ENCODE measurements around the gene PPP2R2C.

Gene PPP2R2C

DNA sequence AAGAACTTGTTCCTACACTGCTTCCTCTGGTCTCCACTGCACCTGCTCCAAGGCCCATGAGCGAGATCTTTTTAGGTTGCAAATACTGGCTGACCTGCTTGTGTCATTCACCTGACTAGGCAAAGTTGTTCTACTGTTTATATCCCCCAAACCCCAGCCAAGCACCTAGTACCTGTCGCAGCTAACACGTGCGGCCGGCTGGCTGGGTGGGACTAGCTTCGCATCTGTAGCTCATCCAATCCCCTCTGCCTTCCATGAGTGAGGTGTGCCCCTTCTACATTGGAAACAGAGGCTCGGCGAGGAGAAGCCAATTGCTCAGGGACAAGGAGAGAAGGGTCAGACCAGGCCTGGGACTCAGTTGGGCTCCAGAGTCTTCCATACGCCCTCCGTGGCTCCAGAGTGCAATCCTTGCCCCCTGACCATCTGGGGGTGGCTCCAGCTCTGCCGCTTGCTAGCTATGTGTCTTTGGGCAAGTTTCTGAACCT is 116.3 kb downstream of the PPP2R2C start:
- intact Hi-C loops (cut with micrococcal nuclease), result no loop called here
- H3K4me3 Mint-ChIP-seq, result no peak overlapping the region
- peaks cover 3% of the 10 kb centered on the region for H3K27me3 Mint-ChIP-seq
- no peaks in the 10 kb centered on the region for H3K9me3 Mint-ChIP-seq
- no peak overlapping the region for H3K27ac Mint-ChIP-seq
- H3K36me3 Mint-ChIP-seq (ENCODE audit: low read depth), result no peaks in the 10 kb centered on the region
- H3K4me1 Mint-ChIP-seq (ENCODE audit: low read depth), result no peaks in the 10 kb centered on the region

GRCh38 chr4:6355052-6355451 is 117.4 kb downstream of the PPP2R2C start:
- H3K27ac Mint-ChIP-seq, result no peak overlapping the region
- H3K36me3 Mint-ChIP-seq (ENCODE audit: low read depth), result no peaks in the 10 kb centered on the region
- no peaks in the 10 kb centered on the region for H3K9me3 Mint-ChIP-seq
- H3K27me3 Mint-ChIP-seq, result peaks cover 3% of the 10 kb centered on the region
- intact Hi-C loops (cut with micrococcal nuclease), result no loop called here
- H3K4me3 Mint-ChIP-seq, result no peak overlapping the region
- no peaks in the 10 kb centered on the region for H3K4me1 Mint-ChIP-seq (ENCODE audit: low read depth)

- no peaks in the 10 kb centered on the region for H3K4me1 Mint-ChIP-seq (ENCODE audit: low read depth)
- H3K9me3 Mint-ChIP-seq, result no peaks in the 10 kb centered on the region
- no peak overlapping the region for H3K27ac Mint-ChIP-seq
- H3K4me3 Mint-ChIP-seq, result no peak overlapping the region
- peaks cover 3% of the 10 kb centered on the region for H3K27me3 Mint-ChIP-seq
- no peaks in the 10 kb centered on the region for H3K36me3 Mint-ChIP-seq (ENCODE audit: low read depth)
- intact Hi-C loops (cut with micrococcal nuclease), result no loop called here
Observed at GRCh38 chr4:6354626-6355025, 117.8 kb downstream of the PPP2R2C start.

GRCh38 chr4:6354119-6354518 is 118.3 kb downstream of the PPP2R2C start:
- H3K4me1 Mint-ChIP-seq (ENCODE audit: low read depth), result no peaks in the 10 kb centered on the region
- H3K36me3 Mint-ChIP-seq (ENCODE audit: low read depth), result no peaks in the 10 kb centered on the region
- peaks cover 3% of the 10 kb centered on the region for H3K27me3 Mint-ChIP-seq
- no peak overlapping the region for H3K27ac Mint-ChIP-seq
- intact Hi-C loops (cut with micrococcal nuclease), result no loop called here
- H3K9me3 Mint-ChIP-seq, result no peaks in the 10 kb centered on the region
- no peak overlapping the region for H3K4me3 Mint-ChIP-seq

GRCh38 chr4:6352031-6352692 is 120.3 kb downstream of the PPP2R2C start:
- Mint-ChIP-seq H3K36me3 (ENCODE audit: low read depth) (no peaks in the 10 kb centered on the region), H3K4me1 (ENCODE audit: low read depth) (no peaks in the 10 kb centered on the region), H3K27me3 (peaks cover 3% of the 10 kb centered on the region), H3K9me3 (no peaks in the 10 kb centered on the region), H3K4me3 (no peak overlapping the region), H3K27ac (no peak overlapping the region)
- intact Hi-C loops (cut with micrococcal nuclease), result no loop called here

- Mint-ChIP-seq H3K4me3 (no peak overlapping the region), H3K4me1 (ENCODE audit: low read depth) (no peaks in the 10 kb centered on the region), H3K27me3 (peaks cover 3% of the 10 kb centered on the region), H3K36me3 (ENCODE audit: low read depth) (no peaks in the 10 kb centered on the region), H3K27ac (no peak overlapping the region), H3K9me3 (no peaks in the 10 kb centered on the region)
- intact Hi-C loops (cut with micrococcal nuclease), result no loop called here
Observed at GRCh38 chr4:6351246-6352000, 121.0 kb downstream of the PPP2R2C start.

GRCh38 chr4:6350646-6351045 is 121.8 kb downstream of the PPP2R2C start:
- H3K4me1 Mint-ChIP-seq (ENCODE audit: low read depth), result no peaks in the 10 kb centered on the region
- intact Hi-C loops (cut with micrococcal nuclease), result no loop called here
- H3K36me3 Mint-ChIP-seq (ENCODE audit: low read depth), result no peaks in the 10 kb centered on the region
- H3K27ac Mint-ChIP-seq, result no peak overlapping the region
- H3K9me3 Mint-ChIP-seq, result no peaks in the 10 kb centered on the region
- peaks cover 3% of the 10 kb centered on the region for H3K27me3 Mint-ChIP-seq
- no peak overlapping the region for H3K4me3 Mint-ChIP-seq

DNA sequence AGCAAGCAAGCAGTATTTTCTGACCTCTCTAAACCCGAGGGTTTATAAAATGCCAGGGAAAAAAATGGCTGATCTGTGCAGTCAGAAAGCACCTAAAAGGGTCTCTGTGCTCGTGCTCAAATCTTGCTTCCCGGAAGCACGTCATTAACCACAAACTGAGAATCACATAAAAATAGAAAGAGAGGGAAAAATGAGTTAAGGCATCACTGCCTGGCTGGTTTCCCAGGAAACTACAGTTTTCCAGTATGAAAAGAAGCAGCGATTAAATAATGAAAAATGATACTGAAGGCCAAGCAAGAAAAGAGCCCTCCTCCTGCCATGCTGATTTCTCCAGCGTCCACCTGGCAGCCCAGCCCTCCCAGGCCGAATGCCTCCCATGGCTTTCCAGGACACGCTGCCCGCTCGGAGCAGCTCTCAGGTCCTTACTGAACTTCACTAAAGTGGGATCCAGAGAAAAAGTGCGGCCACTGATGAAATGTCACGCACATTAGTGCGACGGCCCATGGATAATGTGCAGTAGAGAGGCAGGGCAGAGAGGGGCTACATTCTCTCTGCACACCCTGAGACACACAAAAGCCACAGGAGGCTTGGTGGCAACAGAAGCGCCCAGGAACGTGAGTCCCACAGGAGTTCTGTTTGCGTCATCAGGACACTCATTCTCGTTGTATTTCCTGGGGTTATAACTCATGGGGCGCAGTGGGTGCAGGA is 122.4 kb downstream of the PPP2R2C start:
- intact Hi-C loops (cut with micrococcal nuclease), result no loop called here
- no peaks in the 10 kb centered on the region for H3K9me3 Mint-ChIP-seq
- H3K27ac Mint-ChIP-seq, result no peak overlapping the region
- peaks cover 3% of the 10 kb centered on the region for H3K27me3 Mint-ChIP-seq
- no peak overlapping the region for H3K4me3 Mint-ChIP-seq
- no peaks in the 10 kb centered on the region for H3K4me1 Mint-ChIP-seq (ENCODE audit: low read depth)
- H3K36me3 Mint-ChIP-seq (ENCODE audit: low read depth), result no peaks in the 10 kb centered on the region

GRCh38 chr4:6348408-6348807 is 124.0 kb downstream of the PPP2R2C start:
- Mint-ChIP-seq H3K4me3 (no peak overlapping the region), H3K27ac (no peak overlapping the region), H3K4me1 (ENCODE audit: low read depth) (no peaks in the 10 kb centered on the region), H3K36me3 (ENCODE audit: low read depth) (no peaks in the 10 kb centered on the region), H3K27me3 (no peaks in the 10 kb centered on the region), H3K9me3 (no peaks in the 10 kb centered on the region)
- intact Hi-C loops (cut with micrococcal nuclease), result no loop called here

GRCh38 chr4:6347511-6348045 is 124.8 kb downstream of the PPP2R2C start:
- no peaks in the 10 kb centered on the region for H3K27me3 Mint-ChIP-seq
- H3K36me3 Mint-ChIP-seq (ENCODE audit: low read depth), result no peaks in the 10 kb centered on the region
- intact Hi-C loops (cut with micrococcal nuclease), result no loop called here
- H3K27ac Mint-ChIP-seq, result no peak overlapping the region
- no peaks in the 10 kb centered on the region for H3K9me3 Mint-ChIP-seq
- no peak overlapping the region for H3K4me3 Mint-ChIP-seq
- no peaks in the 10 kb centered on the region for H3K4me1 Mint-ChIP-seq (ENCODE audit: low read depth)

- Mint-ChIP-seq H3K4me3 (no peak overlapping the region), H3K9me3 (no peaks in the 10 kb centered on the region), H3K36me3 (ENCODE audit: low read depth) (no peaks in the 10 kb centered on the region), H3K27me3 (no peaks in the 10 kb centered on the region), H3K27ac (no peak overlapping the region), H3K4me1 (ENCODE audit: low read depth) (no peaks in the 10 kb centered on the region)
- intact Hi-C loops (cut with micrococcal nuclease), result no loop called here
Observed at GRCh38 chr4:6346373-6347110, 125.9 kb downstream of the PPP2R2C start.

DNA sequence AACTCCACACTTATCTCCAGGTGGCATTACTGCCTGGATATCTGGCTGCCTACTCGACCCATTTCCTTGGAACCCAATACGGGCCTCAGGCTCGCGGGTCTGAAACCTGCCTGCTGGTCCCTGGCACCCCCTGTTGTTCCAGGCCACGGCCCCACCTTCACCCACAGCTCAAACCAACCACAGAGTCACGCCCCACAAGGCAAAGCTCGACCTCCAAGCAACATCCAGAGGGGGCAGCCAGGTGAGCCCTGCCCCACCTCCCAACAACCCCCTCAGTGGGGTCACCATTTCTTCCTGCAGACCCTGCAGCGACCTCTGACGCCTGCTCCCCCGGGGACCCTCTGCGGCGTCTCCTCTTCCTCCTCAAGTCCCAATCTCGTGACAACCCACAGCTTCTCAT is 126.5 kb downstream of the PPP2R2C start:
- H3K27me3 Mint-ChIP-seq, result no peaks in the 10 kb centered on the region
- intact Hi-C loops (cut with micrococcal nuclease), result no loop called here
- no peaks in the 10 kb centered on the region for H3K4me1 Mint-ChIP-seq (ENCODE audit: low read depth)
- H3K27ac Mint-ChIP-seq, result no peak overlapping the region
- no peak overlapping the region for H3K4me3 Mint-ChIP-seq
- H3K36me3 Mint-ChIP-seq (ENCODE audit: low read depth), result no peaks in the 10 kb centered on the region
- H3K9me3 Mint-ChIP-seq, result no peaks in the 10 kb centered on the region

DNA sequence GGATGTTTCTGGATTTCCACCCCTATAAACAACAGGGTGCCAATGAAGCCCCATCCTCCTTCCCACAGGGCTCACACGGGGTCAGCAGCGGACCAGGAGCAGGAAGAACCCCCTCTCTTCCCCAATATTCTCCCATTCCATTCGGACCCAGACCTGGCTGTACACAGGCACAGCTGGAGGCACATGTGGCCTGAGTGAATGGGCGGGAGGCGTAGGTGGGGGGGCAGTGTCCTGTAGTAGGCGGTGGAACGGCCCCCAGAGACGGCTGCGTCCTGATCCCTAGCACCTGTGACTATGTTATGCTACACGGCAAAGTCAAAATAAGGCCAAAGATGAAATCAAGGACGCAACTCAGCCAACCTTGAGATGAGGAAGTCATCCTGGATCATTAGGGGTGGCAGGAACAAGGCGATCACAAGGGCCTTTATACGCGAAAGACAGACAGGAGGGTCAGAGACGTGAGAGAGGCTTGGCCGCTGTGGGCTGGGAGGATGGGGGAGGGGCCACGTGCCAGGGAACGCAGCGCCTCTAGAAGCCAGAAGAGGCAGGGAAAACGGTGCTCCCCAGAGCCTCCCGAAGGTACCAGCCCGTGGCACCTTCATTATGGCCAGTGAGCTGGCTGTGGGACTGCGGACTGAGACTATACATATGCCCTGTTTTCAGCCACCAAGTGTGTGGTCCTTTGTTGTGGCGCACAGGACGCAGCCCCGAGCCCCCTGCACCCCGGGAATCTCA is 127.2 kb downstream of the PPP2R2C start:
- Mint-ChIP-seq H3K9me3 (no peaks in the 10 kb centered on the region), H3K27ac (no peak overlapping the region), H3K36me3 (ENCODE audit: low read depth) (no peaks in the 10 kb centered on the region), H3K27me3 (peaks cover 3% of the 10 kb centered on the region), H3K4me3 (no peak overlapping the region), H3K4me1 (ENCODE audit: low read depth) (no peaks in the 10 kb centered on the region)
- intact Hi-C loops (cut with micrococcal nuclease), result no loop called here

Data from dendritic cell treated with granulocyte-macrophage colony-stimulating factor and Interleukin-4, amounts not matched to agents 40 ng/mL and 50 ng/mL, for 4 days (primary cell).